ENCODE data around the gene HMX3. TPM values are rescaled to one million over a fixed set of nuclear protein-coding genes. Genes with fewer than 3 reads are reported as not detected.

HMX3 gene
- total and polyA plus RNA-seq, 2 of the 13 experiments (the other 11 are each of a cell fraction or from before 2014, with no cell fraction given), result not detected

DNA sequence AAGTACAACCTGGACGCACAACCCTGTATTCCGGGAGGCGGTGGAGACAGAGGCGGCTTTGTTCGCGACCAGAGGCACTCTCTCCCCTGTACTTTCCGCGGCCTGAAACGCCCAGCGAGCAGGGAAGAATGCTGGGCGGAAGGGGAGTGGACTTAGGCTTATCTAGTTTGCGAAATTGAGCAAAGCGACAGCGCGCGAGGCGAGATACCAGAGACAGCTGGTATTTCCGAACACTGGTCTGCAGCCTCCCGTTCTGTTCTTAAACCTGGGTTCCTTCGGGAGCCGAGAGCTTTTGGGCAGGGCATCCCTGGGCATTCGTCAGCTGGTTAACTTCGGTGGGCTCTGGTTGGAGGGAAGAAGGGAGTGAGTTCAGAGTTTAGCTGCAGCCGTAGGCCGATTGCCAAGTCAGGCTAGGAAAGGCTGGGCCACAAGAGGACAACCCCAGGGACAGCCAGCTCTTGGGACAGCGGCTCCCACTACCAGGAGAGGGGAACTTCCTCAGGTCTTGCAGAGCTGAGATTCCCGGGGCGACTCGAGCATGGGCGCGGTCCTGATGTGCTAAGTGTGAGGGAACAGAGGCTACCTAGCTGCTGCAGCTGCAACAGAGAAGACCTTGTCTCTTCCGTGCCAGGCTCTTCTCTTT is 3.9 kb downstream of the HMX3 start (continued):
- TF ChIP-seq, protein P1, sequence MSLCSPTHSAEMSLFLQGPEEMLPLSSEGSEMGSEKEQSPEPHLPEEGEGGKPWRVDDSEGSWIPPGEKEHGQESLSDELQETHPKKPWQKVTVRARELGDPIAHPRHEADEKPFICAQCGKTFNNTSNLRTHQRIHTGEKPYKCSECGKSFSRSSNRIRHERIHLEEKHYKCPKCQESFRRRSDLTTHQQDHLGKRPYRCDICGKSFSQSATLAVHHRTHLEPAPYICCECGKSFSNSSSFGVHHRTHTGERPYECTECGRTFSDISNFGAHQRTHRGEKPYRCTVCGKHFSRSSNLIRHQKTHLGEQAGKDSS (CRISPR knock-in tag; IDR thresholded peaks at IDR 0.05; ENCODE audit: borderline replicate concordance, low read depth), result no peak
- TF ChIP-seq IRX3 (CRISPR knock-in tag; IDR thresholded peaks at IDR 0.05; ENCODE audit: borderline replicate concordance, low read depth), result peak; percentile 60; the same call in 1 of the 2 replicates
- no peak for TF ChIP-seq ZNF567 (CRISPR knock-in tag; IDR thresholded peaks at IDR 0.05; ENCODE audit: borderline replicate concordance)
- 0 out of 2 replicates have a peak, but pooled peaks have one; percentile 43 for TF ChIP-seq ZMAT3 (CRISPR knock-in tag; conservative IDR thresholded peaks at IDR 0.05)
- TF ChIP-seq, protein P2, sequence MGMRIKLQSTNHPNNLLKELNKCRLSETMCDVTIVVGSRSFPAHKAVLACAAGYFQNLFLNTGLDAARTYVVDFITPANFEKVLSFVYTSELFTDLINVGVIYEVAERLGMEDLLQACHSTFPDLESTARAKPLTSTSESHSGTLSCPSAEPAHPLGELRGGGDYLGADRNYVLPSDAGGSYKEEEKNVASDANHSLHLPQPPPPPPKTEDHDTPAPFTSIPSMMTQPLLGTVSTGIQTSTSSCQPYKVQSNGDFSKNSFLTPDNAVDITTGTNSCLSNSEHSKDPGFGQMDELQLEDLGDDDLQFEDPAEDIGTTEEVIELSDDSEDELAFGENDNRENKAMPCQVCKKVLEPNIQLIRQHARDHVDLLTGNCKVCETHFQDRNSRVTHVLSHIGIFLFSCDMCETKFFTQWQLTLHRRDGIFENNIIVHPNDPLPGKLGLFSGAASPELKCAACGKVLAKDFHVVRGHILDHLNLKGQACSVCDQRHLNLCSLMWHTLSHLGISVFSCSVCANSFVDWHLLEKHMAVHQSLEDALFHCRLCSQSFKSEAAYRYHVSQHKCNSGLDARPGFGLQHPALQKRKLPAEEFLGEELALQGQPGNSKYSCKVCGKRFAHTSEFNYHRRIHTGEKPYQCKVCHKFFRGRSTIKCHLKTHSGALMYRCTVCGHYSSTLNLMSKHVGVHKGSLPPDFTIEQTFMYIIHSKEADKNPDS (CRISPR knock-in tag; IDR thresholded peaks at IDR 0.05), result no peak
- peak; percentile 59; the same call in 1 of the 2 replicates for TF ChIP-seq RCOR2 (CRISPR knock-in tag; IDR thresholded peaks at IDR 0.05)
- no peak for TF ChIP-seq ZC3H4 (CRISPR knock-in tag; IDR thresholded peaks at IDR 0.05; ENCODE audit: borderline replicate concordance)
- no peak for TF ChIP-seq DMAP1 (CRISPR knock-in tag; IDR thresholded peaks at IDR 0.05)
- TF ChIP-seq PCBP1 (IDR thresholded peaks at IDR 0.05; ENCODE audit: borderline replicate concordance, low read depth, low read length), result no peak
- 0 out of 2 replicates have a peak, but pooled peaks have one; percentile 66 for TF ChIP-seq KMT2A (CRISPR knock-in tag; IDR thresholded peaks at IDR 0.05)
- TF ChIP-seq ZNF710 (CRISPR knock-in tag; IDR thresholded peaks at IDR 0.05; ENCODE audit: borderline replicate concordance), result peak; percentile 41; the same call in 1 of the 2 replicates
- TF ChIP-seq ZNF629 (CRISPR knock-in tag; conservative IDR thresholded peaks at IDR 0.05), result peak; percentile 27; the same call in 1 of the 2 replicates
- TF ChIP-seq KDM1A (CRISPR knock-in tag; IDR thresholded peaks at IDR 0.05), result 0 out of 2 replicates have a peak, but pooled peaks have one; percentile 14
- TF ChIP-seq SKIL (CRISPR knock-in tag; IDR thresholded peaks at IDR 0.05; ENCODE audit: borderline replicate concordance), result peak; percentile 59; the same call in 1 of the 2 replicates
- TF ChIP-seq PRDM4 (CRISPR knock-in tag; IDR thresholded peaks at IDR 0.05; ENCODE audit: borderline replicate concordance), result no peak
- no peak for TF ChIP-seq KAT7 (CRISPR knock-in tag; IDR thresholded peaks at IDR 0.05; ENCODE audit: borderline replicate concordance)
- TF ChIP-seq TFDP1 (CRISPR knock-in tag; IDR thresholded peaks at IDR 0.05; ENCODE audit: borderline replicate concordance), result no peak
- 0 out of 2 replicates have a peak, but pooled peaks have one; percentile 66 for TF ChIP-seq SMYD3 (CRISPR knock-in tag; IDR thresholded peaks at IDR 0.05)
